ENCODE data around the gene CUX1. TPM values are rescaled to one million over a fixed set of nuclear protein-coding genes. Genes with fewer than 3 reads are reported as not detected.

The CUX1 gene
- total RNA-seq, 1 experiment from 2014 or later: 64.3 TPM

DNA sequence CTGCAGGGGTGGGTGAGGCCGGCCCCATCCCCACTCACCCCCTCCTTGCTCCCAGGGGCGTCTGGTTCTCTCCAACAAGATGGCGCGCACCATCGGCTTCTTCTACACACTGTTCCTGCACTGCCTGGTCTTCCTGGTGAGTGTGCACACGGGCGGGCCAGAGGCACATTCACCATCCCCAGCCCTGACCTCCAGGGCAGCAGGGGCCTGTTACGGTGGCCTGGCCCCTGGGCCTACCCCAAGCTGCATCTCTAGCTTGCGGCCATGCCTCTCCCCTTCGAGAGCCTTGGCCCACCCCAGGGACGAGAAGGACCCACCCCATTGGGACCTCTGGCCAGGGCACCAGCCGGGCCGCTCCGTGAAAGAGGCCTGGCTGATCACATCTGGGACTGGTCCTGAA lies 464.4 kb downstream of the CUX1 start:
- Mint-ChIP-seq H3K9me3 (no peaks in the 10 kb centered on the region), H3K4me1 (peaks cover 14% of the 10 kb centered on the region), H3K4me3 (no peak overlapping the region), H3K27ac (no peak overlapping the region), H3K27me3 (ENCODE audit: low read depth) (peaks cover 5% of the 10 kb centered on the region), H3K36me3 (no peaks in the 10 kb centered on the region)
- ATAC-seq (no peak), DNase-seq (ENCODE audit: low spot score) (no peak)
- TF ChIP-seq, protein P1, sequence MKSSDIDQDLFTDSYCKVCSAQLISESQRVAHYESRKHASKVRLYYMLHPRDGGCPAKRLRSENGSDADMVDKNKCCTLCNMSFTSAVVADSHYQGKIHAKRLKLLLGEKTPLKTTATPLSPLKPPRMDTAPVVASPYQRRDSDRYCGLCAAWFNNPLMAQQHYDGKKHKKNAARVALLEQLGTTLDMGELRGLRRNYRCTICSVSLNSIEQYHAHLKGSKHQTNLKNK (CRISPR knock-in tag; IDR thresholded peaks at IDR 0.05): no peak
- TF ChIP-seq ZNF121 (CRISPR knock-in tag; IDR thresholded peaks at IDR 0.05) (no peak), SOX15 (CRISPR knock-in tag; IDR thresholded peaks at IDR 0.05) (no peak), SMAD3 (CRISPR knock-in tag; IDR thresholded peaks at IDR 0.05; ENCODE audit: borderline replicate concordance) (no peak), NFE2L1 (CRISPR knock-in tag; IDR thresholded peaks at IDR 0.05) (no peak), IRF2 (CRISPR knock-in tag; IDR thresholded peaks at IDR 0.05; ENCODE audit: borderline replicate concordance, low read depth) (no peak), ETV6 (CRISPR knock-in tag; IDR thresholded peaks at IDR 0.05) (no peak), ZNF671 (CRISPR knock-in tag; IDR thresholded peaks at IDR 0.05) (no peak)
- POLR2A ChIA-PET: no interaction called here
- CTCF ChIA-PET: interaction anchor here (2.8 kb wide), 1 partner anchor 36 kb away, joined by 9 read pairs; no protein-coding TSS in a partner anchor

DNA sequence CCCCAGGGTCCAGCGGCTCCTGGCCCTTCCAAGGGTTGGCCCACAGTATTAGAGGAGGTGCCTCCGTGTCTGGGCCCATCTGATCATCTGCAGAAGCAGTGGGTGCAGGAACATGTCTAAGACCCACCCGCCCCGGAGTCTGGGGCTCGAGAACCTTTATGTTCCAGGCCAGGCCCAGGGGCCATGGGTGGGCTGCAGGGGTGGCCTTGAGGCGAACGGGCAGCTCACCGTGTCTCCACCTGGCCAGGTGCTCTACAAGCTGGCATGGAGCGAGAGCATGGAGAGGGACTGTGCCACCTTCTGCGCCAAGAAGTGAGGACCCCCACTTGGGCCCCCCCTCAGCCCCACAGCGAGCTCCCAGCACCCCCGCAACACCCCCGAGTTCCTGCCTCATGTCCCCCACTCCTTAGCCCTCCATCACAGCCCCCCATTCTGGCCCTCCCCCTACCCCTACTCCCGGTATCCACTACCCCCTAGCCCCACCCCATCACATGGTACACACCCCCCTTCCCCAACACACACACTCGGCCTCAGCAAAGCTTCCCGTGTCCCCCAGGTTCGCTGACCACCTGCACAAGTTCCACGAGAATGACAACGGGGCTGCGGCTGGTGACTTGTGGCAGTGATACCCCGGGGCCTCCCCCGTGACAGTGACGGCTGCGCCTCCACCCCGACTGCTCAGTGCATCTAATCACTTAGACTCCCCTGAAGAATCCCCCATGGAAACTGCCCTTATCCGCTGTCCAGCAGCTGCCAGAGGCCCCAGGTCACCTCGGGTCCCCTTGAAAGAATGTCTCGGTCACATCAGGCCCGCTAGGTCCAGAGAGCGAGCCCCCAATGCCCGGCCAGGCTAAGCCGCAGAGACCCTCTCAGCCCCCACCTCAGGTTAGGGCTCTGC lies 465.3 kb downstream of the CUX1 start:
- no peak overlapping the region for H3K27ac Mint-ChIP-seq
- peaks cover 14% of the 10 kb centered on the region for H3K4me1 Mint-ChIP-seq
- no peaks in the 10 kb centered on the region for H3K9me3 Mint-ChIP-seq
- TF ChIP-seq ZNF416 (CRISPR knock-in tag; IDR thresholded peaks at IDR 0.05): no peak
- TF ChIP-seq ETV6 (CRISPR knock-in tag; IDR thresholded peaks at IDR 0.05): no peak
- no peak for TF ChIP-seq NFE2L1 (CRISPR knock-in tag; IDR thresholded peaks at IDR 0.05)
- TF ChIP-seq SOX15 (CRISPR knock-in tag; IDR thresholded peaks at IDR 0.05): no peak
- TF ChIP-seq, protein P1 (CRISPR knock-in tag; IDR thresholded peaks at IDR 0.05): no peak
- TF ChIP-seq, protein P2, sequence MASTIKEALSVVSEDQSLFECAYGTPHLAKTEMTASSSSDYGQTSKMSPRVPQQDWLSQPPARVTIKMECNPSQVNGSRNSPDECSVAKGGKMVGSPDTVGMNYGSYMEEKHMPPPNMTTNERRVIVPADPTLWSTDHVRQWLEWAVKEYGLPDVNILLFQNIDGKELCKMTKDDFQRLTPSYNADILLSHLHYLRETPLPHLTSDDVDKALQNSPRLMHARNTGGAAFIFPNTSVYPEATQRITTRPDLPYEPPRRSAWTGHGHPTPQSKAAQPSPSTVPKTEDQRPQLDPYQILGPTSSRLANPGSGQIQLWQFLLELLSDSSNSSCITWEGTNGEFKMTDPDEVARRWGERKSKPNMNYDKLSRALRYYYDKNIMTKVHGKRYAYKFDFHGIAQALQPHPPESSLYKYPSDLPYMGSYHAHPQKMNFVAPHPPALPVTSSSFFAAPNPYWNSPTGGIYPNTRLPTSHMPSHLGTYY (CRISPR knock-in tag; IDR thresholded peaks at IDR 0.05): no peak
- no peak for DNase-seq (ENCODE audit: low spot score)
- H3K36me3 Mint-ChIP-seq: no peaks in the 10 kb centered on the region
- CTCF ChIA-PET: no interaction called here
- no peak for ATAC-seq
- POLR2A ChIA-PET: no interaction called here
- H3K27me3 Mint-ChIP-seq (ENCODE audit: low read depth): peaks cover 5% of the 10 kb centered on the region
- no peak overlapping the region for H3K4me3 Mint-ChIP-seq

DNA sequence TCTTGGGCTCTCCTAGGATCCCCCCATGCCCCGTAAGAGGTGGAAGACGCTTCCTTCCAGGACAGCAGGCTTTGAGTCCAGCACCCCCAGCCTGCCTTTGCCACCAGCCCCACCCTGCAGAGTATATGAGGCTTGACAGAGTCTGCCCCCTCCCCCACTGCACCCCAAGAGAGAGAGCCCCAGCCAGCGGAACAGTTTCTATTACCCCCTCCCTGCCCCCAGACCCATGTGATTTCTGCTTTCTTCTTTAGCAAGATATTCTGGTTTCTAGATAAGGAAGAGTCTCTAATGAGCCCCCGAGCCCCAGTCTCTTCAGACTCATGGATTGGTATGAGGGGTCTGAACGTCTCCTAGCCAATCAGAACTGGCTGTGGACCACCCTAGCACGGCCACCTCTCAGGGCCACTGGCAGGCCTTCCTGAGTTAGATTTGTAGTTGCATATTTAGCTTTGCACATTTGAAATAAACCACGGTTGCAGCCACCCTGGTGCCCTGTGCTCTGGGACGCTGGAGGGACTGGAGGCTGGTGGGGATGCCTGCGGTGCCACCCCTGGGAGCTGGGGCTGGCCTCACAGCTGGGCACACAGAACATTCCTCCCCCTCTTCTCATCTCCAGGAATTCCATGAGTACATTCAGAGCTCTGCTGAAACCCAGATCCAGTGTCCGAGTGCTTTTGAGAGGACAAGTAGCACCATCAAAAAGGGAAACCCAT lies 466.2 kb downstream of the CUX1 start:
- no peaks in the 10 kb centered on the region for H3K9me3 Mint-ChIP-seq
- H3K4me1 Mint-ChIP-seq: peaks cover 19% of the 10 kb centered on the region
- ChIA-PET CTCF (no interaction called here), POLR2A (no interaction called here)
- TF ChIP-seq, protein P3, sequence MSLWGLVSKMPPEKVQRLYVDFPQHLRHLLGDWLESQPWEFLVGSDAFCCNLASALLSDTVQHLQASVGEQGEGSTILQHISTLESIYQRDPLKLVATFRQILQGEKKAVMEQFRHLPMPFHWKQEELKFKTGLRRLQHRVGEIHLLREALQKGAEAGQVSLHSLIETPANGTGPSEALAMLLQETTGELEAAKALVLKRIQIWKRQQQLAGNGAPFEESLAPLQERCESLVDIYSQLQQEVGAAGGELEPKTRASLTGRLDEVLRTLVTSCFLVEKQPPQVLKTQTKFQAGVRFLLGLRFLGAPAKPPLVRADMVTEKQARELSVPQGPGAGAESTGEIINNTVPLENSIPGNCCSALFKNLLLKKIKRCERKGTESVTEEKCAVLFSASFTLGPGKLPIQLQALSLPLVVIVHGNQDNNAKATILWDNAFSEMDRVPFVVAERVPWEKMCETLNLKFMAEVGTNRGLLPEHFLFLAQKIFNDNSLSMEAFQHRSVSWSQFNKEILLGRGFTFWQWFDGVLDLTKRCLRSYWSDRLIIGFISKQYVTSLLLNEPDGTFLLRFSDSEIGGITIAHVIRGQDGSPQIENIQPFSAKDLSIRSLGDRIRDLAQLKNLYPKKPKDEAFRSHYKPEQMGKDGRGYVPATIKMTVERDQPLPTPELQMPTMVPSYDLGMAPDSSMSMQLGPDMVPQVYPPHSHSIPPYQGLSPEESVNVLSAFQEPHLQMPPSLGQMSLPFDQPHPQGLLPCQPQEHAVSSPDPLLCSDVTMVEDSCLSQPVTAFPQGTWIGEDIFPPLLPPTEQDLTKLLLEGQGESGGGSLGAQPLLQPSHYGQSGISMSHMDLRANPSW (CRISPR knock-in tag; conservative IDR thresholded peaks at IDR 0.05; ENCODE audit: low read depth): no peak
- TF ChIP-seq ZNF423 (CRISPR knock-in tag; IDR thresholded peaks at IDR 0.05): peak; percentile 26; the same call in 1 of the 2 replicates
- DNase-seq (ENCODE audit: low spot score): no peak
- H3K4me3 Mint-ChIP-seq: no peak overlapping the region
- H3K27ac Mint-ChIP-seq: no peak overlapping the region
- ATAC-seq: no peak
- no peaks in the 10 kb centered on the region for H3K36me3 Mint-ChIP-seq
- H3K27me3 Mint-ChIP-seq (ENCODE audit: low read depth): peaks cover 10% of the 10 kb centered on the region

DNA sequence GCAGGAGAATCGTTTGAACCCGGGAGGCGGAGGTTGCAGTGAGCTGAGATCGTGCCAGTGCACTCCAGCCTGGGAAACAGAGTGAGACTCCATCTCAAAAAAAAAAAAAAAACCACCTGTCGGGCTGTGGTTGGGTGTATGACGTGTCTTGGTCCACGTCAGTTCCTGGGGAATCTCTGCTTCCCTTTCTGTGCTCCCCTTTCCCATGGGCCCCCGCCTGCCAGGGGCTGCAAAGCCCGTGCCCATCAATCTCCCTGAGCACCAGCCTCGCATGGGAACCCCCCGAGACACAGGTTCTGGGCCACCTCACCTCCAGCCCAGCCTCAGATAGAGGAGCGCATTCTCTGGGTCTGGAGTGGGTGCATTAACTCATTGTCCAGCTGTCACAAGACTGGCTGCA lies 467.0 kb downstream of the CUX1 start:
- no peak overlapping the region for H3K4me3 Mint-ChIP-seq
- ATAC-seq (no peak), DNase-seq (ENCODE audit: low spot score) (no peak)
- H3K27me3 Mint-ChIP-seq (ENCODE audit: low read depth): peaks cover 10% of the 10 kb centered on the region
- H3K27ac Mint-ChIP-seq: no peak overlapping the region
- peaks cover 16% of the 10 kb centered on the region for H3K4me1 Mint-ChIP-seq
- ChIA-PET POLR2A (no interaction called here), CTCF (interaction anchor here (1.6 kb wide), 1 partner anchor 16 kb away, joined by 3 read pairs; no protein-coding TSS in a partner anchor)
- no peaks in the 10 kb centered on the region for H3K36me3 Mint-ChIP-seq
- H3K9me3 Mint-ChIP-seq: no peaks in the 10 kb centered on the region
- no peak for TF ChIP-seq IRF2 (CRISPR knock-in tag; IDR thresholded peaks at IDR 0.05; ENCODE audit: borderline replicate concordance, low read depth)
- no peak for TF ChIP-seq ZBTB21 (CRISPR knock-in tag; IDR thresholded peaks at IDR 0.05; ENCODE audit: borderline replicate concordance)
- no peak for TF ChIP-seq ZNF671 (CRISPR knock-in tag; IDR thresholded peaks at IDR 0.05)
- TF ChIP-seq TCF7 (CRISPR knock-in tag; IDR thresholded peaks at IDR 0.05; ENCODE audit: low read depth): no peak
- TF ChIP-seq, protein P4, sequence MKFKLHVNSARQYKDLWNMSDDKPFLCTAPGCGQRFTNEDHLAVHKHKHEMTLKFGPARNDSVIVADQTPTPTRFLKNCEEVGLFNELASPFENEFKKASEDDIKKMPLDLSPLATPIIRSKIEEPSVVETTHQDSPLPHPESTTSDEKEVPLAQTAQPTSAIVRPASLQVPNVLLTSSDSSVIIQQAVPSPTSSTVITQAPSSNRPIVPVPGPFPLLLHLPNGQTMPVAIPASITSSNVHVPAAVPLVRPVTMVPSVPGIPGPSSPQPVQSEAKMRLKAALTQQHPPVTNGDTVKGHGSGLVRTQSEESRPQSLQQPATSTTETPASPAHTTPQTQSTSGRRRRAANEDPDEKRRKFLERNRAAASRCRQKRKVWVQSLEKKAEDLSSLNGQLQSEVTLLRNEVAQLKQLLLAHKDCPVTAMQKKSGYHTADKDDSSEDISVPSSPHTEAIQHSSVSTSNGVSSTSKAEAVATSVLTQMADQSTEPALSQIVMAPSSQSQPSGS (CRISPR knock-in tag; IDR thresholded peaks at IDR 0.05; ENCODE audit: borderline replicate concordance, low read depth): no peak
- no peak for TF ChIP-seq ZNF396 (CRISPR knock-in tag; IDR thresholded peaks at IDR 0.05; ENCODE audit: borderline replicate concordance)
- TF ChIP-seq, protein P5, sequence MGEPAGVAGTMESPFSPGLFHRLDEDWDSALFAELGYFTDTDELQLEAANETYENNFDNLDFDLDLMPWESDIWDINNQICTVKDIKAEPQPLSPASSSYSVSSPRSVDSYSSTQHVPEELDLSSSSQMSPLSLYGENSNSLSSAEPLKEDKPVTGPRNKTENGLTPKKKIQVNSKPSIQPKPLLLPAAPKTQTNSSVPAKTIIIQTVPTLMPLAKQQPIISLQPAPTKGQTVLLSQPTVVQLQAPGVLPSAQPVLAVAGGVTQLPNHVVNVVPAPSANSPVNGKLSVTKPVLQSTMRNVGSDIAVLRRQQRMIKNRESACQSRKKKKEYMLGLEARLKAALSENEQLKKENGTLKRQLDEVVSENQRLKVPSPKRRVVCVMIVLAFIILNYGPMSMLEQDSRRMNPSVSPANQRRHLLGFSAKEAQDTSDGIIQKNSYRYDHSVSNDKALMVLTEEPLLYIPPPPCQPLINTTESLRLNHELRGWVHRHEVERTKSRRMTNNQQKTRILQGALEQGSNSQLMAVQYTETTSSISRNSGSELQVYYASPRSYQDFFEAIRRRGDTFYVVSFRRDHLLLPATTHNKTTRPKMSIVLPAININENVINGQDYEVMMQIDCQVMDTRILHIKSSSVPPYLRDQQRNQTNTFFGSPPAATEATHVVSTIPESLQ (CRISPR knock-in tag; IDR thresholded peaks at IDR 0.05): no peak
